GM18505 (cell line): ENCODE measurements around the gene MSS51.

Source experiments
- ATAC-seq: cut with Tn5 transposase; IDR thresholded peaks from one replicate; pipeline ENCODE4 v1.9.1; 2021; ENCODE audit not compliant: unreplicated experiment
- POLR2A ChIP-seq: IDR thresholded peaks from 4 replicates; pipeline ENCODE4 v1.6.1; 2011; ENCODE audit warnings: borderline replicate concordance; ENCODE audit not compliant: insufficient read depth, insufficient read length; ENCODE audit errors: extremely low read depth

Gene MSS51

GRCh38 chr10:73433538-73433867, at the start of gene MSS51:
Gene MSS51 (minus strand): TSS chr10:73433561. CDS start chr10:73428284, 5,277 bp downstream.
- no peak for TF ChIP-seq POLR2A
- ATAC-seq, result no peak

- no peak for TF ChIP-seq POLR2A
- ATAC-seq, result no peak
Observed at GRCh38 chr10:73480158-73480557, 46.8 kb upstream of the MSS51 start.

GRCh38 chr10:73478636-73479035, 45.3 kb upstream of the MSS51 start:
- no peak for ATAC-seq
- TF ChIP-seq POLR2A, result no peak

- no peak for TF ChIP-seq POLR2A
- no peak for ATAC-seq
Observed at GRCh38 chr10:73471226-73471625, 37.9 kb upstream of the MSS51 start.

- ATAC-seq, result no peak
- TF ChIP-seq POLR2A, result no peak
Observed at GRCh38 chr10:73469579-73469978, 36.2 kb upstream of the MSS51 start.

GRCh38 chr10:73467206-73467605, 33.8 kb upstream of the MSS51 start:
- no peak for TF ChIP-seq POLR2A
- ATAC-seq, result no peak

GRCh38 chr10:73465978-73466726, 32.8 kb upstream of the MSS51 start:
- ATAC-seq, result no peak
- no peak for TF ChIP-seq POLR2A

GRCh38 chr10:73460897-73461296, 27.5 kb upstream of the MSS51 start:
- TF ChIP-seq POLR2A, result no peak
- no peak for ATAC-seq

- no peak for TF ChIP-seq POLR2A
- ATAC-seq, result no peak
Observed at GRCh38 chr10:73459683-73460314, 26.4 kb upstream of the MSS51 start.

- TF ChIP-seq POLR2A, result no peak
- ATAC-seq, result no peak
Observed at GRCh38 chr10:73456187-73456890, 23.0 kb upstream of the MSS51 start.

GRCh38 chr10:73449113-73449512, 15.8 kb upstream of the MSS51 start:
- no peak for ATAC-seq
- no peak for TF ChIP-seq POLR2A

- TF ChIP-seq POLR2A, result no peak
- ATAC-seq, result no peak
Observed at GRCh38 chr10:73448384-73448783, 15.0 kb upstream of the MSS51 start.

GRCh38 chr10:73446926-73447325, 13.6 kb upstream of the MSS51 start:
- TF ChIP-seq POLR2A, result no peak
- no peak for ATAC-seq

GRCh38 chr10:73444457-73444856, 11.1 kb upstream of the MSS51 start:
- no peak for TF ChIP-seq POLR2A
- ATAC-seq, result no peak
